Right atrium auricular region (tissue), 2 donors: Measurements from ENCODE around the gene IKBKE. TPM values are rescaled to one million over a fixed set of nuclear protein-coding genes. Genes with fewer than 3 reads are reported as not detected.

Experiments
- DNase-seq: peaks from one replicate; pipeline ENCODE4 v3.0.0-alpha.2; 2019; ENCODE audit warnings: low spot score
- H3K27ac ChIP-seq, 2 donors: fragments of 200-600 bp; sonication (generic); 1 replicate in 1 of 2; 2 replicates in 1 of 2; pipeline ENCODE4 v1.5.1; 2016 to 2019
- H3K27me3 ChIP-seq, 2 donors: fragments of 200-600 bp; sonication (generic); one replicate each; pipeline versions ENCODE4 v1.5.1 to v1.6.0; 2017 to 2019
- H3K36me3 ChIP-seq: fragments of 200-600 bp; sonication (generic); one replicate; pipeline ENCODE4 v1.5.1; 2016
- H3K4me1 ChIP-seq, 2 donors: fragments of 200-600 bp; sonication (generic); one replicate each; pipeline versions ENCODE4 v1.5.1 to v1.6.0; 2017 to 2019
- H3K4me3 ChIP-seq, 2 donors: fragments of 200-600 bp; sonication (generic); 1 replicate in 1 of 2; 2 replicates in 1 of 2; pipeline ENCODE4 v1.5.1; 2017 to 2019; ENCODE audit warnings: mild to moderate bottlenecking in 1 of 2, moderate library complexity in 1 of 2
- H3K9me3 ChIP-seq, 2 donors: fragments of 200-600 bp; sonication (generic); one replicate each; pipeline ENCODE4 v1.5.1; 2019
- CTCF ChIP-seq, 2 donors: fragments of 200-600 bp; sonication (generic); IDR thresholded peaks; one replicate each; pipeline ENCODE4 v1.5.1; 2019; ENCODE audit warnings: antibody characterized with exemption in 2 of 2
- total RNA-seq, 2 donors: library from RNA; depleted of rRNA; stranded (reverse); fragments of >200 nt; gene quantifications; one replicate each; pipeline ENCODE4 v1.1.0, GENCODE V29; 2016

The IKBKE gene
- total RNA-seq, 2 donors from 2014 or later, result 1.3 to 3.2 TPM

- peaks cover 0 to 21% of the 10 kb centered on the region in 2 donors for H3K4me1 ChIP-seq
- no peaks in the 10 kb centered on the region for H3K27me3 ChIP-seq
- H3K4me3 ChIP-seq, result no peak overlapping the region
- no peaks in the 10 kb centered on the region for H3K36me3 ChIP-seq
- TF ChIP-seq CTCF (IDR thresholded peaks at IDR 0.05), result peak; percentile 97 to 99
- no peak overlapping the region for H3K27ac ChIP-seq
- no peaks in the 10 kb centered on the region for H3K9me3 ChIP-seq
- peak; percentile 77 for DNase-seq
Observed at GRCh38 chr1:206489980-206490770, 19.9 kb downstream of the IKBKE start.

GRCh38 chr1:206490771-206491405 lies 20.6 kb downstream of the IKBKE start:
- no peak overlapping the region for H3K27ac ChIP-seq
- no peak overlapping the region for H3K4me3 ChIP-seq
- TF ChIP-seq CTCF (IDR thresholded peaks at IDR 0.05), result no peak
- peaks cover 0 to 29% of the 10 kb centered on the region in 2 donors for H3K4me1 ChIP-seq
- H3K27me3 ChIP-seq, result no peaks in the 10 kb centered on the region
- H3K36me3 ChIP-seq, result no peaks in the 10 kb centered on the region
- no peaks in the 10 kb centered on the region for H3K9me3 ChIP-seq
- DNase-seq, result no peak

GRCh38 chr1:206491616-206492015 lies 21.3 kb downstream of the IKBKE start:
- no peak for DNase-seq
- no peaks in the 10 kb centered on the region for H3K27me3 ChIP-seq
- H3K9me3 ChIP-seq, result no peaks in the 10 kb centered on the region
- no peak overlapping the region for H3K4me3 ChIP-seq
- no peak for TF ChIP-seq CTCF (IDR thresholded peaks at IDR 0.05)
- no peaks in the 10 kb centered on the region for H3K36me3 ChIP-seq
- peaks cover 0 to 36% of the 10 kb centered on the region in 2 donors for H3K4me1 ChIP-seq
- no peak overlapping the region for H3K27ac ChIP-seq

GRCh38 chr1:206492589-206492988 lies 22.3 kb downstream of the IKBKE start:
- DNase-seq, result no peak
- Histone ChIP-seq H3K9me3 (no peaks in the 10 kb centered on the region), H3K27me3 (no peaks in the 10 kb centered on the region), H3K4me1 (peaks cover 0 to 30% of the 10 kb centered on the region in 2 donors), H3K27ac (no peak overlapping the region), H3K36me3 (no peaks in the 10 kb centered on the region), H3K4me3 (no peak overlapping the region)
- no peak for TF ChIP-seq CTCF (IDR thresholded peaks at IDR 0.05)

- no peaks in the 10 kb centered on the region for H3K27me3 ChIP-seq
- H3K36me3 ChIP-seq, result no peaks in the 10 kb centered on the region
- H3K4me3 ChIP-seq, result no peak overlapping the region
- H3K9me3 ChIP-seq, result no peaks in the 10 kb centered on the region
- TF ChIP-seq CTCF (IDR thresholded peaks at IDR 0.05), result no peak
- no peak for DNase-seq
- H3K4me1 ChIP-seq, result peaks cover 0 to 27% of the 10 kb centered on the region in 2 donors
- H3K27ac ChIP-seq, result no peak overlapping the region
Observed at GRCh38 chr1:206493279-206493678, 23.0 kb downstream of the IKBKE start.
